ENCODE results near the gene CMBL.
A peak's percentile ranks its signal among the peaks of the same experiment; 100 is the strongest.
"Not testable (repeated sequence)": the region's sequence is repeated elsewhere in the genome, so short reads cannot be mapped to it uniquely, and the experiment has no call there.

CMBL gene

GRCh38 chr5:10307206-10308148 is at the start of gene CMBL:
Gene CMBL (minus strand): TSS chr5:10307902. CDS start chr5:10290762, 17,140 bp downstream.
- DNase-seq, result no peak

GRCh38 chr5:10355071-10355889 is 47.6 kb upstream of the CMBL start:
- DNase-seq, result no peak

GRCh38 chr5:10354048-10354872 is 46.6 kb upstream of the CMBL start:
- DNase-seq, result no peak

- peak; percentile 85 for DNase-seq
Measured at GRCh38 chr5:10353241-10354047, 45.7 kb upstream of the CMBL start, which contains the start of gene MARCHF6. Gene MARCHF6 (plus strand): TSS chr5:10353695. CDS start chr5:10353899, 204 bp downstream.

GRCh38 chr5:10352430-10353240 is 44.9 kb upstream of the CMBL start:
- no peak for DNase-seq

- no peak for DNase-seq
Measured at GRCh38 chr5:10351919-10352318, 44.2 kb upstream of the CMBL start.

- no peak for DNase-seq
Measured at GRCh38 chr5:10351199-10351905, 43.6 kb upstream of the CMBL start.

- DNase-seq, result no peak
Measured at GRCh38 chr5:10348258-10348657, 40.6 kb upstream of the CMBL start.

- DNase-seq, result not testable (repeated sequence)
Measured at GRCh38 chr5:10344461-10345106, 36.9 kb upstream of the CMBL start.

GRCh38 chr5:10343486-10343885 is 35.8 kb upstream of the CMBL start:
- DNase-seq, result no peak

GRCh38 chr5:10339958-10340357 is 32.3 kb upstream of the CMBL start:
- DNase-seq, result no peak

- no peak for DNase-seq
Measured at GRCh38 chr5:10339058-10339811, 31.5 kb upstream of the CMBL start.

- DNase-seq, result no peak
Measured at GRCh38 chr5:10338686-10339057, 31.0 kb upstream of the CMBL start.

GRCh38 chr5:10337986-10338385 is 30.3 kb upstream of the CMBL start:
- no peak for DNase-seq

- DNase-seq, result no peak
Measured at GRCh38 chr5:10337107-10337506, 29.4 kb upstream of the CMBL start.

- DNase-seq, result no peak
Measured at GRCh38 chr5:10335711-10336470, 28.2 kb upstream of the CMBL start.

GRCh38 chr5:10334831-10335230 is 27.1 kb upstream of the CMBL start:
- DNase-seq, result no peak

All from NCI-H1048 (cell line).